T-helper 22 cell (primary cell): ENCODE measurements around the gene TSPAN14.
A peak's percentile ranks its signal among the peaks of the same experiment; 100 is the strongest.
"Not testable (repeated sequence)": the region's sequence is repeated elsewhere in the genome, so short reads cannot be mapped to it uniquely, and the experiment has no call there.

Experiments used
- DNase-seq: peaks from one replicate; pipeline ENCODE4 v3.0.0-alpha.2; 2020; ENCODE audit warnings: low read depth

Gene TSPAN14

GRCh38 chr10:80524190-80524909 is 70.2 kb downstream of the TSPAN14 start:
- DNase-seq = no peak

GRCh38 chr10:80526218-80526617 is 72.1 kb downstream of the TSPAN14 start:
- DNase-seq = no peak

DNA sequence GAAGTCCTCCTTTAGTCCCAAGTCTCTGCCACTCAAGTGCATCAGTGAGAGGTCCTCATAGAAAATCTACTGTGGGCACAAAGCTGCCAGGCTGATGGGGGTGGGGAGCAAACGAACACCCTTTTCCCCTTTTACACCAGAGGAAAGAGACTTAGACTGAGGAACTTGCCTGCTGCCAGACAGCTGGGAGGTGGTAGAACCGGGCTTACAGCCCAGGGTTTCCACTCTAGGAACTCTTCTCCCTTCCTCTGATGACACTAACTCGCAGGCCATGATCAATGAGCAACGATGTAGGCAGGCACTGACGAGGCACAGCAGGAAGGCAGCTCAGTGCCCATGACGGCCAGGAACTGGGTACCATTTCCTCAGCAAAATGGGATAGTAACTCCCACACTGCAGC is 72.6 kb downstream of the TSPAN14 start:
- no peak for DNase-seq

GRCh38 chr10:80528185-80528700 is 74.1 kb downstream of the TSPAN14 start:
- DNase-seq = no peak

DNA sequence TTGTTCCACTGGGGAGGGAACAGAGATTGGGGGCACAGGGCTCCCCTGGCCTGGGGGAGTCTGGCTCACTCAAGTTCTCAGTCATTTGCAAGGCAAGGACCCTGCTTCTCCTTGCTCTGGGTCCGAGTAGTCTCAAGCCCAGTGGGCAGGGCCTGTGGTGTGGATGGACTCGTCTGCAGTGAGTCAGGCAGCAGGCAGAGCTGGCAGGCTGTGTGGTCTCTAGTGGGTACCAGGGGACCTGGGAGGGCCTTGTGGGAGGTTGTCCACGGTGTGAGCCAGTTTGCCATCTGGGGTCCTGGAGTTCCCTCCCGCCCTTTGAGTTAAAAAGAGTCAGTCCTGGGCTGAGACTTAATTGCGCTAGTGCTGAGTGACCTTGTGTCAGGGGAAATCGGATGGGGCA is 74.8 kb downstream of the TSPAN14 start:
- no peak for DNase-seq

DNA sequence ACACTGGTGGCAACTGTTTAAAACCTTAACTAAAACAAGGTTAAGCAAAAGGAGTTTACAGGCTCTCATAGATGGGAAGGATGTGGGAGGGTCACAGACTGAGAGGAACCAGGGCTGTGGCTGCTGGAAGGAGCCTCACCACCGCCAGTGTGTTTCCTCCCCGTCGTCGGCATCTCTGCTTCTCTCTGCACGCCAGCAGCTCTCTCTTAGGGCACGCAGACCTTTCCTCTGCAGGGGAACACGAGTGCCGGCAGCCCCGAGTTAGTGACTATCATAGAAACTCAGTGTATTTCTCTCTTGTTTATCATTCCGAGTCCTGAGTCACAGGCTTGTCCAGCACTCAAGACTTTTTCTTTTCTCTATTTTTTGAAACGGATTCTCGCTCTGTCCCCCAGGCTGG is 75.5 kb downstream of the TSPAN14 start:
- DNase-seq = peak; percentile 16

- DNase-seq = no peak
These were observed 76.1 kb downstream of the TSPAN14 start for GRCh38 chr10:80530251-80530650.

DNA sequence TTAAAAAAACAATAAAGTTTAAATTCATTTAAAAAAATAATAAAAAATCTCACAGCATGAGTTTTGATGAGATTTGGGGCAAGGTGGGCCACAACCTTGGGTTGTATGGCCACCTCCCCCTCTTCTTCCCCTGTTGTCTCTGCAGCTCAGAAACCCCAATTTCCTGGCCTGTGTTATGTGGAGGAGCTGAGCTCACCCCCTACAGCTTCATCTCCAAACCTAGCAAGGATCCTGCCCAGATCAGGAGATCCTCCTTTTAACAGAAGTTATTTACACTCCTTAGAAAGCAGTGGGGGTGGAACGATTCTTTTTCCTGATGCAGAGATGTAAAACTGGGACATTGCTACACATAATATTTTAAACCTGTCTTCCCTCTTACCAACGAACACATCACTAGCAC is 76.7 kb downstream of the TSPAN14 start:
- DNase-seq = no peak

DNA sequence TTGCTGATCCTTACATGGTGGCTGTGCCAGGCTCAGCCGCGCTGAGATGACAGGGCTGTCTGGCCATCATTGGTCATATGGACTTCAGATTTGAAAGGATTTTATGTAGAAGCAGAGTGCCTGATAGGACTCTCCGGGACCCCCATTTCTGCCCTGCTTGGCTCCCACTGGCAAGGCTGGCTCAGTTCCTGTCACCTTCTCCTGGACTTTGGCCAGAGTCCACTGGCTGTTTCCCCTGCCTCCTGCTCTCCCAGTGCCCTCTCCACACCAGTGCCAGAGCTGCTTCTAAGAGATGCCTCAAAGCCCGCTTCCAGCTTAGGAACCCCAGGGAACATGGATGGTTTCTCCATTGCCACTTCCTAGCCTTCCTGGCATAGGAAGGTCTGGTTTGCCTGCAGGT is 78.5 kb downstream of the TSPAN14 start:
- no peak for DNase-seq

GRCh38 chr10:80534059-80534458 is 79.9 kb downstream of the TSPAN14 start:
- not testable (repeated sequence) for DNase-seq

DNA sequence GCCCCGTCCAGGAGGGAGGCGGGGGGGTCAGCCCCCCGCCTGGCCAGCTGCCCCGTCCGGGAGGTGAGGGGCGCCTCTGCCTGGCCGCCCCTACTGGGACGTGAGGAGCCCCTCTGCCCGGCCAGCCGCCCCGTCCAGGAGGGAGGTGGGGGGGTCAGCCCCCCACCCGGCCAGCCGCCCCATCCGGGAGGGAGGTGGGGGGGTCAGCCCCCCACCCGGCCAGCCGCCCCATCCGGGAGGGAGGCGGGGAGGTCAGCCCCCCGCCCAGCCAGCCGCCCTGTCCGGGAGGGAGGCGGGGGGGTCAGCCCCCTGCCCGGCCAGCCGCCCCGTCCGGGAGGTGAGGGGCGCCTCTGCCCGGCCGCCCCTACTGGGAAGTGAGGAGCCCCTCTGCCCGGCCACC is 80.5 kb downstream of the TSPAN14 start:
- DNase-seq = not testable (repeated sequence)

DNA sequence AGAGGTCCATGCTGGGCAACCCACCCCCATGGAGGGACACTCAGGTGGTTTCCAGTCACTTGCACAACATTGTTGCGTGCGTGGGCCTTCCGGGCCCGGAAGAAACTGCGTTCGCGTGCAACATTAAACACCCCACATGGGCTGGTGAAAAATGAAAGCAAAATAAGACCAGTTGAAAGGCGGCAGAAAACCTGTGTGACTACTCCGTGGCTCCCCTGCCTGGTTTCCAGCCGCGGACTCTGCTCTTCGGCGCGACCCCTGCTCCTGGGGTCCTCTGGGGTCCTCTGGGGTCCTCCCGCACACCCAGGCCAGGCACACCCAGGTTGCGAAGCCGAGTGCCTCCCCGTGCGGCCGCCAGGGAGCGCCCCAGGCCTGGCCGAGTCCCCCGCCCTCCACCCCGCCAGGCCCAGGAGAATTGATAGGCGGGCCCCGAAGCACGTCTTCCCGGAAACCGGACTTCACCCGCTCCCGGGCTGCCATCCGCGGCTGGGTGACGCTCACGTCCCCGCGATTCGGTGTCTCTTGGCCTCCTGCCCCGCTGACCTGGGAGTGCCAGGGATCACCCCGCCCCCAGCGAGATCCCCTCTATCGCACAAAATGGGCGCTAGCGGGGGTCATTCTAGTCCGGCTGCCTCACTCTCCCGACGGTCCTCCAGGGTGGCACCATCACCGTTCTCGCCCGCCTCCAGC is 81.7 kb downstream of the TSPAN14 start:
- DNase-seq = peak; percentile 61

DNA sequence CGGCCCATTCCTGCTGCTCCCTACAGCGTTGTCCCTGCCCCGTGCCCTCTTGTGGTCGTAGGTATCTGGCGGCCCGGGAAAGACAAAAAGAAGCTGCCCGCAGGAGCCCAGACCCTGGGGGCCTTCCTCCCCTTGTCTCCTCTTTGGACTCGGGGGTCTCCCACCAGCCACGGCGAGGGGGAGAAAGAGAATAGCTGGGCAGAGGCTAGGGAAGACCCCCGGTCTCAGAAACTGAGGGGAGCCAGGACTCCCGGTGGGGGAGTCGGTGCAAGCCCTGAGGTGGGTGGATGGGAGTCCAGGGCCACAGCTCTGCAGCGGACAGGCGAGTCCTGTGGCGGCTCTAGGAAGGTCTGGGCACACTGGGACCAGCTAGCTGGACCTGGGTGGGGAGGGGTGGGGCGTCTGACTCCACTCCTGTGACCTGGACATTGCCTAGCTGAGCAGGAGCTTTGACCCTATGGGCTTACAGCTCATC is 82.3 kb downstream of the TSPAN14 start:
- DNase-seq = no peak

GRCh38 chr10:80537086-80537735 is 83.1 kb downstream of the TSPAN14 start:
- DNase-seq = no peak

DNA sequence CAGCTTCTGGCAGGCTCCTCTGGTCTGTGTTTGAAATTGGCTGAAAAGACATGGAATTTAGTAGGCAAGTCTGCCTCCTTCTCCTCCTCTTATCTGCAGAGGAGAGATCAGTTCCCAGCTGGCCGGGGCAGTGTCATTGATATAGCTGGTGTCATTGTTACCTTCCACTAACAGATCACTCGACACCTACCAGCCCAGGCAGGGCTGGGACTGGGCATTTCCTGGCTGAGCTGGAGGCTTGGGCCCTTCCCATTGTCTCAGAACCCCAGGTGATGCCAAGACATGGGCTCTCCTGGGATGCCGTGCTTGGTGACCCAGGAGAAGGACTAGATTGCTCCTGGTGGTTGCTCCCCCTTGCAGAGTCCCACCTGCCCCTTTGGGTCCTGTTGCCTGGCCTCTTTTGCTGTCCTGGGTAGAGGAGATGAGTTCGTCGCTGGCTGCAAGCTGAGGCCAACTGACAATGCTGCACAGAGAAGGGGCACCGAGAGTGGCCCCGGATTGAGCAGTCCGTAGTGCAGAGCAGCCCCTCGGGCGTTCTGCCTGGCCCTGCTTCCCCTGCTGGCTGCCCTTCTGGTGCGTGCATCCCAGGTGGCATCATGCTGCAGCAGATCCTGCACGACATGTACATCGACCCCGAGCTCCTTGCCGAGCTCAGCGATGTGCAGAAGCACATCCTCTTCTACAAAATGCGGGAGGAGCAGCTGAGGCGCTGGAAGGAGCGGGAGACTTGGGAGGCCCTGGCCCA is 83.8 kb downstream of the TSPAN14 start, which contains the start of gene SH2D4B:
Gene SH2D4B, plus strand, starts transcription at position 167 of the 745 bp plus-strand sequence. Its CDS starts 430 bp downstream, at position 597.
- no peak for DNase-seq

DNA sequence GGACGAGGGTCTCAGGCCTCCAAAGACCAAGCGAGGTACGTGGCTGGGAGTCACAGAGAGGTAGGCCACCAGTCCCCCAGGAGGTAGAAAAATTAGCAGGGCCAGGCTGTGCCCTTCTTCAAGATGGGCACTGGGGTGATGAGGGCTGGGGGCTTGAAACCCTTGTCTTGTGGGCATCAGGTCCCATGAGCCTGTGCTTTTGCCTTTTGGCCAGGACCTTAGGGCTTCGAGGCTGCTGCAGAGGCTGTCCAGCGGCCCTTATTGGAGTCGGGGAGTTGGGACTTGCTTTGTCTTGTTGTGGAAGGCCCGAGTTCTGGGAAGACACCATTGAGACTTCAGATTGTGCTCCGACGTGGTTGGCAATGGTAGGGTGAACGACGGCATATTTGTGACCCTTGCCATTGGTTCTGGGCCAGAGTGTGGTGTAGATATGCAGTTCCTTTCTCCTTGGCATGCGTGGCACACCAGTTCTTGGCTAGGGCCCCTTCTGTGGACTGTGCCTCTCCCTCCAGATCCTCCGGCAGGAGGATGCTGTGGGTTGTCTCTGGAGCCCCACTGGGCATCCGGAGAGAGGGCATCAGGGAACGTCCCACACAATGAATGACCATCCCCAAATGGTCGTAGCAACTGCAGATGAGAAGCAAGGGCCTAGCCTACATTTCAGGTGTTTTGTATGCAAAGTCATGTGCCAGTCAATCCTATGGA is 84.5 kb downstream of the TSPAN14 start:
- DNase-seq = no peak

- no peak for DNase-seq
These were observed 85.4 kb downstream of the TSPAN14 start for GRCh38 chr10:80539421-80540031.

GRCh38 chr10:80540136-80540535 is 86.0 kb downstream of the TSPAN14 start:
- no peak for DNase-seq

DNA sequence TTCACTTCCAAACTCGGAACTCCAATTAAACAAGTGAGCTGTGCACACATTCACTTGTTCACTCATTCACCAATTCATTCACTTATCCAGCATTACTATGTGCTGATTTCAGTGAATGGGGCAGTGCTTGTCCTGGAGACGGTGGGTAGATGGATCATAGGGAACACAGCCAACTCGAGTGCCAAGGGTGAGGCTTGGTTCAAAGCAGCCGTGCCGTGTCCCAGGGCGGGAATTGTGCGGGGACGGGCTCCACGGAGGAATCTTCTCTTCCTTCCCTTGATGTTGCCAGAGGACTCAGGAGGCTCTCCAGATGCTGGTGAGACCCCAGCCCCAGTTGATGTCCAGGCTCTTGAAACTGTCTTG is 86.5 kb downstream of the TSPAN14 start:
- no peak for DNase-seq

- no peak for DNase-seq
These were observed 87.1 kb downstream of the TSPAN14 start for GRCh38 chr10:80540981-80541750.
